NCI-H2227 (cell line): Measurements from ENCODE around the gene ACHE.
A peak's percentile ranks its signal among the peaks of the same experiment; 100 is the strongest.

Source experiments
- DNase-seq: peaks from one replicate; lab custom pipeline; 2025; ENCODE audit not compliant: unreplicated experiment; lab: John Stamatoyannopoulos, UW

ACHE gene

GRCh38 chr7:100885440-100886141, 10.1 kb downstream of the ACHE start:
- DNase-seq: no peak

DNA sequence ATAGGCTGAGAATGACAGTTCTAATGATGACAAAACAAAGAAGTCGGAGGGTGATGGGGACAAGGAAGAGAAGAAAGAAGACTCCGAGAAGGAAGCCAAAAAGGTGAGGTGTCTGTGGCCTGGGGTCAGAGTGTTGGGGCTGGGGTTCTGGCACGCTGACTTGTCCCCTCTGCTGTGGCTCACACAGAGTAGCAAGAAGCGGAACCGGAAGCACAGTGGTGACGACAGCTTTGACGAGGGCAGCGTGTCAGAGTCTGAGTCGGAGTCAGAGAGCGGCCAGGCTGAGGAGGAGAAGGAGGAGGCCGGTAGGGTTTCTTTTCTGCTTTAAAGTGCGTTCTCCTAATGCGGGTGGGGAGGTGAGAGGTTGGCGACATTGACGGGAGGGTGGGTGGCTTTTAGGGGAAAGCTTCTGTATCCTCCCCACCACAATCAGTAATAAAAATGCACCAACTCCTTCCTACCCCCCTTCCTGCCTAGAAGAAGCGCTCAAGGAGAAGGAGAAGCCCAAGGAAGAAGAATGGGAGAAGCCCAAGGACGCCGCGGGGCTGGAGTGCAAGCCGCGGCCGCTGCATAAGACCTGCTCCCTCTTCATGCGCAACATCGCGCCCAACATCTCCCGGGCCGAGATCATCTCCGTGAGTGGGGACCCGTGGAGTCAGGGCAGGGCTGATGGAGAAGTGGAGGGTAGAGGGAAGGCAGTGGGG, 10.8 kb downstream of the ACHE start:
- no peak for DNase-seq

- no peak for DNase-seq
Observed at GRCh38 chr7:100882785-100883526, 12.7 kb downstream of the ACHE start.

DNA sequence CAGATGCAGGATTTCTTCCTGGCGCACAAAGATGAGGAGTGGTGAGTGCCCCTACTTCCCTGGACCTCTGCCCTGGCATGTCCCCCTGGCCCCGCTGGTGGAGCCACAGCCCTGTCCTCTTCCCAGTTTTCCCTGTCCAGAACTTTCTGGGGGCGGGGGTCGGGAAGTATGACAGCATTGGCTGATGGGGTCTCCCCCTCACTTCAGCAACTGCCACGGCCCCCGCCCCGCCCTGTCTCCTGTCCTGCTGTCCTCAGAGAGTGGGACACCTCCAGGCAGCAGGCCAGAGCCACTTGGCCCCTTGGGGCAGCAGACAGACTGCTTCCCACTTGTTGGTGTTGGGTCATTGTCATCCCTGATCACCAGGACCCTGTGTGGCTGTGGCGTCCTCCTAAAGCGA, 13.5 kb downstream of the ACHE start:
- DNase-seq: no peak

GRCh38 chr7:100881136-100881535, 14.6 kb downstream of the ACHE start:
- no peak for DNase-seq

DNA sequence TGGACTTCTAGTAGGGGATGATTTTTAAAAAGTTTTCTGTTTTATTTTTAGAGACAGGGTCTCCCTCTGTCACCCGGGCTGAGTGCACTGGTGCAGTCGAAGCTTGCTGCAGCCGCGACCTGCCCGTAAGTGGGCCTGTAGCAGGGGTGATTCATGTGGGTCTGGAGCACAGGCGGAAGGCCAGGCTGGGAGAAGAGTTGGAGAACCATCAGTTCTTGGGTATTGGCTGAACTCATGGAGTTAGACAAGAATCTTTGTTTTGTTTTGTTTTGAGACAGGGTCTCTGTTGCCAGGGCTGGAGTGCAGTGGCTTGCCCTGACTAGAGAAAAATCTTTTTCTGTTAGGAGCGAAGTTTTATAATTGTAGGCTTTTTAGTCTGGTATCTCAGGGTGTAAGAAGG, 15.0 kb downstream of the ACHE start:
- DNase-seq: no peak

GRCh38 chr7:100879685-100880261, 15.9 kb downstream of the ACHE start:
- DNase-seq: no peak

DNA sequence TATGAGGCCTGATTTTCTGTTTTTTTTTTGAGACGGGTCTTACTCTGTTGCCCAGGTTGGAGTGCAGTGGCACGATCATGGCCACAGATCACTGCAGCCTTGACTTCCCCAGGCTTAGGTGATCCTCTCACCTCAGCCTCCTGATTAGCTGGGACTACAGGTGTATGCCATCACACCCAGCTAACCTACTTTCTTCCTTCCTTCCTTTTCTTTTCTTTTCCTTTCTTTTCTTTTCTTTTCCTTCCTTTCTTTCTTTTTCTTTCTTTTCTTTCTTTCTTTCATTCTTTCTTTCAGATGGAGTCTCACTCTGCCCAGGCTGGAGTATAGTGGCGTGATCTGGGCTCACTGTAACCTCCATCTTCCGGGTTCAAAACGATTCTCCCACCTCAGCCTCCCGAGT, 17.0 kb downstream of the ACHE start:
- no peak for DNase-seq

GRCh38 chr7:100878013-100878412, 17.7 kb downstream of the ACHE start:
- no peak for DNase-seq

GRCh38 chr7:100875356-100875751, 20.3 kb downstream of the ACHE start:
- peak; percentile 61 for DNase-seq

GRCh38 chr7:100874577-100875355, 20.9 kb downstream of the ACHE start, which contains the start of gene SRRT:
SRRT (plus strand) TSS chr7:100875103; CDS start chr7:100875591, 488 bp downstream.
- DNase-seq: peak; percentile 100

DNA sequence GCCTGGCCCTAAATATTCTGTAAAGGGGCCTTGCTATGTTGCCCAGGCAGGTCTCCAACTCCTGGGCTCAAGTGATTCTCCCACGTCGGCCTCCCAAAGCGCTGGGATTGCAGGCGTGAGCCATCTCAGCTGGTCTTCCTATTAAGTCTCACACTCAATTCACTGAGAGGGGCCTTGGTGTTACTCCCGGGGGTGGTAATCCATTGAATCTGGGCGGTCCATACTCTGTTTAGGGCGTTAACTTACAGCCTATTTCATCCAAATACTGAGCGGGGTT, 21.4 kb downstream of the ACHE start:
- DNase-seq: no peak

GRCh38 chr7:100873599-100874299, 21.9 kb downstream of the ACHE start:
- no peak for DNase-seq

GRCh38 chr7:100867776-100868485, 27.8 kb downstream of the ACHE start:
- no peak for DNase-seq

DNA sequence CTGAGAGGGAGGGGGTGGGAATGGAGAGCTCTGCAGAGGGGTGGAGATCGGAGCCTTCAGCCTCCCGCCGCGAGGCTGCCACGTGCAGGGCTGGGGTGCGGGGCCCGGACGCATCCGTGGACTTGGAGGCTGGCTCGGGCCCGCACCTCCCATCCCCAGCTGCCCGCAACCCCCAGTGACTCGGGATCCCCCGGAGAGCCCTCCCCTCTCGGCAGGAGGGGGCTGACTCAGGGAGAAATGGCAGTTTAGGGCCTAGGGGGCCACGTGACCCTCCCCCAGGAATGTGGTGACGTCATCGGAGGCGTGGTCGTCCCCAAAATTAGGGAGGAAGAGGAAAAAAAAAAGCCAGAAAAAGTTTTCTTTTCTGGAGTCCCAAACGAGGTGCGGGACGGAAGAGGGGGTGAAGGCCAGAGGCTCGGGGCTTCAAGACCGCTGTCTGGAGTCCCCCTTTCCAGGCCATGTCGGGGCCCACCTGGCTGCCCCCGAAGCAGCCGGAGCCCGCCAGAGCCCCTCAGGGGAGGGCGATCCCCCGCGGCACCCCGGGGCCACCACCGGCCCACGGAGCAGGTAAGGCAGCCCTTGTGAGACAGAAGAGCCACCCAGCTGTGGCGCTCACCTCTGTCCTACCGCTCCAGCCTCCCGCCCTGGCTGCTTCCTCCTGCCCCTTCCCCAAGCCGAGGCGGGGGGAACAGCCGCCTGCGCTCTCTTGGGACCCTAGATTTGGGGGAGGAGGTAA, 28.5 kb downstream of the ACHE start, which contains the start of gene TRIP6:
Gene TRIP6 (plus strand): TSS at position 348 of the 736 bp plus-strand sequence. CDS start 111 bp downstream, at position 459.
- DNase-seq: peak; percentile 39

- no peak for DNase-seq
Observed at GRCh38 chr7:100866729-100867039, 29.0 kb downstream of the ACHE start.

DNA sequence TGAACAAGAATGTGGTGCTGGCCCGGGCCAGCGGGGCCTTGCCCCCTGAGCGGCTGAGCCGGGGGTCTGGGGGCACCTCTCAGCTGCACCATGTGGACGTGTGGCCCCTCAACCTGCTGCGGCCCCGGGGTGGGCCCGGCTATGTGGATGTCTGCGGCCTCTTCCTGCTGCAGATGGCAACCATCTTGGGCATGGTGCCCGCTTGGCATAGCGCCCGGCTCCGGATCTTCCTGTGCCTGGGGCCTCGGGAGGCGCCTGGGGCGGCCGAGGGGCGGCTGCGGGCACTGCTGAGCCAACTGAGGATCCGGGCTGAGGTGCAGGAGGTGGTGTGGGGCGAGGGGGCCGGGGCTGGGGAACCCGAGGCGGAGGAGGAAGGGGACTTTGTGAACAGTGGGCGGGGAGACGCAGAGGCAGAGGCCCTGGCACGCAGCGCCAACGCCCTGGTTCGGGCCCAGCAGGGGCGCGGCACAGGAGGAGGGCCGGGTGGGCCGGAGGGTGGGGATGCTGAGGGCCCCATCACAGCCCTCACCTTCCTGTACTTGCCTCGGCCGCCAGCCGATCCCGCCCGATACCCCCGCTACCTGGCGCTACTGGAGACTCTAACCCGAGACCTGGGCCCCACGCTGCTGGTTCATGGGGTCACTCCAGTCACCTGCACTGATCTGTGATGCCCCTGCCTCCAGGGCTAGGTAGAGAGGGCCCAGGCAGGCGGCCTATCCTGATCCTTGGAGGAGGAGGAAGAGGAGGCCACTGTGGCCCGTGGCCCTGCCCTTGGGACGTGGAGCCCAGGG, 29.6 kb downstream of the ACHE start:
- DNase-seq: no peak

GRCh38 chr7:100865372-100865911, 30.2 kb downstream of the ACHE start:
- DNase-seq: no peak
